GM18858 (cell line): ENCODE data around the gene DSP.

Experiments used
- ATAC-seq: cut with Tn5 transposase; IDR thresholded peaks from one replicate; pipeline ENCODE4 v1.9.1; 2021; ENCODE audit not compliant: unreplicated experiment

The DSP gene

GRCh38 chr6:7532821-7533220 is 8.7 kb upstream of the DSP start:
- ATAC-seq: no peak

GRCh38 chr6:7534192-7534591 is 7.3 kb upstream of the DSP start:
- no peak for ATAC-seq

GRCh38 chr6:7535498-7535897 is 6.0 kb upstream of the DSP start:
- ATAC-seq: no peak

- no peak for ATAC-seq
Observed at GRCh38 chr6:7537565-7538174, 3.8 kb upstream of the DSP start.

GRCh38 chr6:7538484-7538883 is 3.0 kb upstream of the DSP start:
- no peak for ATAC-seq

- ATAC-seq: no peak
Observed at GRCh38 chr6:7540595-7540994, 876 bp upstream of the DSP start.

- no peak for ATAC-seq
Observed at GRCh38 chr6:7542065-7542873, 798 bp downstream of the DSP start.

- ATAC-seq: no peak
Observed at GRCh38 chr6:7542874-7543624, 1.6 kb downstream of the DSP start.

GRCh38 chr6:7543789-7544424 is 2.4 kb downstream of the DSP start:
- ATAC-seq: no peak

GRCh38 chr6:7544597-7544996 is 3.1 kb downstream of the DSP start:
- ATAC-seq: no peak

GRCh38 chr6:7545316-7546019 is 4.0 kb downstream of the DSP start:
- ATAC-seq: no peak

- ATAC-seq: no peak
Observed at GRCh38 chr6:7546020-7546369, 4.5 kb downstream of the DSP start.

GRCh38 chr6:7546383-7546782 is 4.9 kb downstream of the DSP start:
- no peak for ATAC-seq

GRCh38 chr6:7546896-7547295 is 5.4 kb downstream of the DSP start:
- ATAC-seq: no peak

GRCh38 chr6:7547315-7547714 is 5.8 kb downstream of the DSP start:
- ATAC-seq: no peak

- no peak for ATAC-seq
Observed at GRCh38 chr6:7550433-7550801, 8.9 kb downstream of the DSP start.

GRCh38 chr6:7554533-7555275 is 13.2 kb downstream of the DSP start:
- no peak for ATAC-seq

- no peak for ATAC-seq
Observed at GRCh38 chr6:7555671-7556070, 14.2 kb downstream of the DSP start.

- no peak for ATAC-seq
Observed at GRCh38 chr6:7556394-7557106, 15.1 kb downstream of the DSP start.

GRCh38 chr6:7557652-7558051 is 16.2 kb downstream of the DSP start:
- no peak for ATAC-seq
